Sigmoid colon (tissue), 7 donors: ENCODE results near the gene NKAIN1. TPM values are rescaled to one million over a fixed set of nuclear protein-coding genes. Genes with fewer than 3 reads are reported as not detected.
"Not testable (repeated sequence)": the region's sequence is repeated elsewhere in the genome, so short reads cannot be mapped to it uniquely, and the experiment has no call there.

Source experiments
- DNase-seq: peaks from one replicate; pipeline ENCODE4 v3.0.0-alpha.2; 2019
- H3K27ac ChIP-seq, 4 donors: fragments of 200-600 bp; sonication (generic); one replicate each; pipeline ENCODE4 v1.5.1; 2016 to 2019; ENCODE audit warnings: mild to moderate bottlenecking in 1 of 4
- H3K27me3 ChIP-seq, 3 donors: fragments of 200-600 bp; sonication (generic); one replicate each; pipeline ENCODE4 v1.5.1; 2019; ENCODE audit warnings: mild to moderate bottlenecking in 1 of 3
- H3K36me3 ChIP-seq, 4 donors: fragments of 200-600 bp; sonication (generic); one replicate each; pipeline ENCODE4 v1.5.1; 2016 to 2019
- H3K4me1 ChIP-seq, 4 donors: fragments of 200-600 bp; sonication (generic); one replicate each; pipeline ENCODE4 v1.5.1; 2017 to 2019
- H3K4me3 ChIP-seq, 4 donors: fragments of 200-600 bp; sonication (generic); one replicate each; pipeline ENCODE4 v1.5.1; 2017 to 2019; ENCODE audit warnings: mild to moderate bottlenecking in 2 of 4, moderate library complexity in 1 of 4
- H3K9me3 ChIP-seq, 4 donors: fragments of 200-600 bp in 3 of 4; sonication (generic) in 3 of 4; one replicate each; pipeline versions ENCODE4 v1.5.1 to v1.6.1; 2013 to 2019
- EP300 ChIP-seq, 4 donors: sonication (generic); formaldehyde crosslinking; IDR thresholded peaks; one replicate each; pipeline ENCODE4 v1.6.1; 2017; ENCODE audit warnings: antibody characterized with exemption in 4 of 4
- POLR2A ChIP-seq, 2 donors: fragments of 450-650 bp; IDR thresholded peaks; one replicate each; pipeline ENCODE4 v1.6.1; 2016; ENCODE audit warnings: antibody characterized with exemption in 2 of 2, mild to moderate bottlenecking in 2 of 2, moderate library complexity in 2 of 2
- POLR2AphosphoS5 ChIP-seq, 4 donors: sonication (generic); formaldehyde crosslinking; IDR thresholded peaks; one replicate each; pipeline ENCODE4 v1.6.1; 2017; ENCODE audit warnings: antibody characterized with exemption in 4 of 4
- WGBS, 2 donors: extraction: QIAGEN DNeasy Blood & Tissue Kit; methylation state at CpG; one replicate each; pipeline ENCODE4 v1.1.7; 2013; 5-methylcytosine and 5-hydroxymethylcytosine counted together
- intact Hi-C: fragments of 100-400 bp; cut with DNase I; formaldehyde crosslinking; loops from one replicate; pipeline ENCODE4 v1.15.1; 2023
- polyA plus RNA-seq, 3 donors: library from polyadenylated mRNA; stranded (reverse); fragments of 200-250 nt; gene quantifications; one replicate each; pipeline ENCODE4 v1.2.3, GENCODE V29; 2013
- total RNA-seq, 4 donors: library from RNA; depleted of rRNA; stranded (reverse); fragments of >200 nt; gene quantifications; one replicate each; pipeline ENCODE4 v1.1.0, GENCODE V29; 2016
- TF ChIP-seq, protein P1 (sequence below), 4 experiments: fragments of 450-650 bp in 3 of 4; fragments of 200-600 bp in 1 of 4; IDR thresholded peaks; one replicate each; pipeline ENCODE4 v1.5.1; 2016 to 2019; ENCODE audit warnings: antibody characterized with exemption in 4 of 4, mild to moderate bottlenecking in 3 of 4, moderate library complexity in 2 of 4
- donor health status: healthy with polysubstance abuse.
- donor health status: Bipolar disorder and iron deficiency.
- donor health status: healthy.

NKAIN1 gene
- total and polyA plus RNA-seq, 7 donors = 0.28 to 1.4 (median 0.35) TPM; not detected in 3

DNA sequence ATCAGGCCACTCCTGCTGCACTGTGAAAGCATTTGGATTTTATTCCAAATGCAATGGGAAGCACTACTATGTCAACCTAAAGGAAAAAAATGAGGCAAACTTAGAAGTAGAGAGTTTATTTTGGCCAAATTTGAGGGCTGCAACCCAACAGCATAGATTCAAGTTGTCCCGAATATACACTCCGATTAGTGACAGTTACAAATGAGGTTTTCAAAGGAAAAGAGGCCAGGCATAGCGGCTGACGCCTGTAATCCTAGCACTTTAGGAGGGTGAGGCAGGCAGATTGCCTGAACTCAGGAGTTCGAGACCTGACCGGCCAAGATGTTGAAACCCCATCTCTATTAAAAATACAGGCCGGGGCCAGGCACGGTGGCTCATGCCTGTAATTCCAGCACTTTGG, 95.2 kb downstream of the NKAIN1 start:
- no peaks in the 10 kb centered on the region for H3K9me3 ChIP-seq
- no peaks in the 10 kb centered on the region for H3K36me3 ChIP-seq
- no peaks in the 10 kb centered on the region for H3K27me3 ChIP-seq
- no peaks in the 10 kb centered on the region for H3K4me1 ChIP-seq
- TF ChIP-seq EP300 (IDR thresholded peaks at IDR 0.05) = no peak
- TF ChIP-seq POLR2A (IDR thresholded peaks at IDR 0.05) = no peak
- TF ChIP-seq, protein P1, sequence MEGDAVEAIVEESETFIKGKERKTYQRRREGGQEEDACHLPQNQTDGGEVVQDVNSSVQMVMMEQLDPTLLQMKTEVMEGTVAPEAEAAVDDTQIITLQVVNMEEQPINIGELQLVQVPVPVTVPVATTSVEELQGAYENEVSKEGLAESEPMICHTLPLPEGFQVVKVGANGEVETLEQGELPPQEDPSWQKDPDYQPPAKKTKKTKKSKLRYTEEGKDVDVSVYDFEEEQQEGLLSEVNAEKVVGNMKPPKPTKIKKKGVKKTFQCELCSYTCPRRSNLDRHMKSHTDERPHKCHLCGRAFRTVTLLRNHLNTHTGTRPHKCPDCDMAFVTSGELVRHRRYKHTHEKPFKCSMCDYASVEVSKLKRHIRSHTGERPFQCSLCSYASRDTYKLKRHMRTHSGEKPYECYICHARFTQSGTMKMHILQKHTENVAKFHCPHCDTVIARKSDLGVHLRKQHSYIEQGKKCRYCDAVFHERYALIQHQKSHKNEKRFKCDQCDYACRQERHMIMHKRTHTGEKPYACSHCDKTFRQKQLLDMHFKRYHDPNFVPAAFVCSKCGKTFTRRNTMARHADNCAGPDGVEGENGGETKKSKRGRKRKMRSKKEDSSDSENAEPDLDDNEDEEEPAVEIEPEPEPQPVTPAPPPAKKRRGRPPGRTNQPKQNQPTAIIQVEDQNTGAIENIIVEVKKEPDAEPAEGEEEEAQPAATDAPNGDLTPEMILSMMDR (IDR thresholded peaks at IDR 0.05) = no peak
- TF ChIP-seq POLR2AphosphoS5 (IDR thresholded peaks at IDR 0.05) = no peak
- no peak overlapping the region for H3K27ac ChIP-seq
- intact Hi-C loops = no loop called here
- no peak for DNase-seq
- H3K4me3 ChIP-seq = no peak overlapping the region
- 93% methylated on average over 8 of the region's 8 CpGs for WGBS, 2 donors

DNA sequence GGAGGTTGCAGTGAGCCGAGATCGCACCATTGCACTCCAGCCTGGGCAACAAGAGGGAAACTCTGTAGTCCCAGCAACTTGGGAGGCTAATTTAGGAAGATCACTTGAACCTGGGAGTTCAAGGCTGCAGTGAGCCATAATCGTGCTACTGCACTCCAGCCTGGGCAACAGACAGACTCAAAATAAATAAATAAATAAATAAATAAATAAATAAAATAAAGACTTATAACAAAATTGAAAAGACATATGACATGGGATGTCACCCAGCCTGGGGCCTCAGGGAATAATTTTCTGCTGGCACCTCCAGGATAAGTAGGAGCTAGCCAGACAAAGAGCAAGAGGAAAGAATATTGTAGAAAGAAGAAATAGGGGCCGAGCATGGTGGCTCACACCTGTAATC, 96.2 kb downstream of the NKAIN1 start:
- Histone ChIP-seq H3K4me1 (no peaks in the 10 kb centered on the region), H3K4me3 (no peak overlapping the region), H3K27ac (no peak overlapping the region), H3K9me3 (no peaks in the 10 kb centered on the region), H3K27me3 (no peaks in the 10 kb centered on the region), H3K36me3 (no peaks in the 10 kb centered on the region)
- TF ChIP-seq POLR2AphosphoS5 (IDR thresholded peaks at IDR 0.05) = no peak
- no peak for TF ChIP-seq EP300 (IDR thresholded peaks at IDR 0.05)
- TF ChIP-seq POLR2A (IDR thresholded peaks at IDR 0.05) = no peak
- TF ChIP-seq, protein P1 (IDR thresholded peaks at IDR 0.05) = no peak
- WGBS, 2 donors = 85 to 95% methylated on average over 4 of the region's 4 CpGs
- no peak for DNase-seq
- intact Hi-C loops = no loop called here

DNA sequence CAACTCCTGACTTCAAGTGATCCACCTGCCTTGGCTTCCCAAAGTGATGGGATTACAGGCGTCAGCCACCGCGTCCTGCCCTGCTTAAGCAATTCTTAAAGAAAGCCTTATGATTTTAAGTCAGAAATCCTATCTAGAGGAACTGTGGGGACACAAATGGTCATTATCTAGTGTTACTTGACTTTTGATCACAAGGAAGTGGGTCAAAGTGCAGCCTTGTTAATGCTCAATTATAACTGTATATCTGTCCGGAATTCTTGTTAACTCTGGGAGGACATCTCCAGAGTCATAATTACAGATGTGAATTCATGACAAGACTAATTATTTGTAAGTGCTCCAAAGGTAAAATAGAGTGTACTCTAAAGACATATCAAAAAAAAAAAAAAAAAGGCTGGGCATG, 97.3 kb downstream of the NKAIN1 start:
- H3K27me3 ChIP-seq = no peaks in the 10 kb centered on the region
- 81 to 90% methylated on average over 4 of the region's 4 CpGs for WGBS, 2 donors
- no peaks in the 10 kb centered on the region for H3K9me3 ChIP-seq
- H3K27ac ChIP-seq = no peak overlapping the region
- H3K4me3 ChIP-seq = no peak overlapping the region
- H3K36me3 ChIP-seq = no peaks in the 10 kb centered on the region
- intact Hi-C loops = no loop called here
- no peak for DNase-seq
- H3K4me1 ChIP-seq = no peaks in the 10 kb centered on the region
- TF ChIP-seq POLR2A (IDR thresholded peaks at IDR 0.05) (no peak), POLR2AphosphoS5 (IDR thresholded peaks at IDR 0.05) (no peak), EP300 (IDR thresholded peaks at IDR 0.05) (no peak)
- TF ChIP-seq, protein P1 (IDR thresholded peaks at IDR 0.05) = no peak

DNA sequence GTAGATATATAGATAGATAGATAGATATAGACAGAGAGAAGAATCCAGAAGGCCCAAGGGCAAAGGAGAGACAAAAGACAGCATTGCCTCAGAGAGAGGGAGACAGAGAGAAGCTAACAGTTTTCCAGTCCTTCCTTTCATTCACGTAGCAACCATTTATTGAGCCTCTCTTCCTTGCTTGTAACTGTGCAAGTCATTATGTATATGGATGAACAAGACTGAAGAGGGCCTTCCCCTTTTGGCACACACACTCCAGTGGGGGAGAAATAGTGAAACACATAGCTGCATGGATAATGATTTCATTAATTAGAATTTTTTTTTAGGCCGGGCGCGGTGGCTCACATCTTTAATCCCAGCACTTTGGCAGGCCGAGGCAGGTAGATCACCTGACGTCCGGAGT, 99.4 kb downstream of the NKAIN1 start:
- H3K36me3 ChIP-seq = no peaks in the 10 kb centered on the region
- H3K27me3 ChIP-seq = no peaks in the 10 kb centered on the region
- WGBS, 2 donors = 90 to 91% methylated on average over 7 of the region's 7 CpGs
- no peaks in the 10 kb centered on the region for H3K4me1 ChIP-seq
- TF ChIP-seq EP300 (IDR thresholded peaks at IDR 0.05) (no peak), POLR2AphosphoS5 (IDR thresholded peaks at IDR 0.05) (no peak), POLR2A (IDR thresholded peaks at IDR 0.05) (no peak)
- TF ChIP-seq, protein P1 (IDR thresholded peaks at IDR 0.05) = no peak
- intact Hi-C loops = no loop called here
- no peak for DNase-seq
- no peak overlapping the region for H3K27ac ChIP-seq
- no peaks in the 10 kb centered on the region for H3K9me3 ChIP-seq
- H3K4me3 ChIP-seq = no peak overlapping the region

DNA sequence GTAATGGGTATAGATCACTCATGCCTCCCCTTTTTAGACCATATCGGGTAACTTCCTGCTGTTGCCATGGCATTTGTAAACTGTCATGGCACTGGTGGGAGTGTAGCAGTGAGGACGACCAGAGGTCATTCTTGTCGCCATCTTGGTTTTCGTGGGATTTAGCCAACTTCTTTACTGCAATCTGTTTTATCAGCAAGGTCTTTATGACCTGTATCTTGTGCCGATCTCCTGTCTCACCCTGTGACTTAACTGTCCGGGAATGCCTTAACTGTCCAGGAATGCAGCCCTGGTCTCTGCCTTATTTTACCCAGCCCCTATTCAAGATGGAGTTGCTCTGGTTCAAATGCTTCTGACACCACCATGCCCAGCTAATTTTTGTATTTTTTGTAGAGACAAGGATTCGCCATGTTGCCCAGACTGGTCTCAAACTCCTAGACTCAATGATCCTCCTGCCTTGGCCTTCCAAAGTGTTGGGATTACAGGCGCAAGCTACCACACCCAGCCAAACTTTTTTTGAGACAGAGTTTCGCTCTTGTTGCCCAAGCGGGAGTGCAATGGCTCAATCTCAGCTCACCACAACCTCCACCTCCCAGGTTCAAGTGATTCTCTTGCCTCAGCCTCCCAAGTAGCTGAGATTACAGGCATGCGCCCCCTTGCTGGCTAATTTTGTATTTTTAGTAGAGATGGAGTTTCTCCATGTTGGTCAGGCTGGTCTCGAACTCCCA, 100.7 kb downstream of the NKAIN1 start:
- H3K4me1 ChIP-seq, DNase-seq, H3K27ac ChIP-seq, H3K36me3 ChIP-seq, H3K4me3 ChIP-seq, H3K9me3 ChIP-seq, H3K27me3 ChIP-seq, intact Hi-C loops: not testable (repeated sequence)
- WGBS, 2 donors = 94 to 95% methylated on average over 12 of the region's 12 CpGs

DNA sequence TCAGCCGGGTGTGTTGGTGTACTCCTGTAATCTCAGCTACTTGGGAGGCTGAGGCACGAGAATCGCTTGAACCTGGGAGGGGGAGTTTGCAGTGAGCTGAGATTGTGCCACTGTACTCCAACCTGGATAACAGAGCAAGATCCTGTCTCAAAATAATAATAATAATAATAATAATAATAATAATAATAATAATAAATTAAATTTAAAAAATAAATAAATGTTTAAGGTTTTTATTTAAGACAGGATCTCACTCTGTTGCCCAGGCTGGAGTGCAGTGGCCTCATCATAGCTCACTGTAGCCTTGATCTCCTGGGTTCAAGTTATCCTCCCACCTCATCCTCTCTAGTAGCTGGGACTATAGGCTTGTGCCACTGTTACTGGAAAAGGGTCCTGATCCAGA, 101.8 kb downstream of the NKAIN1 start:
- H3K27ac ChIP-seq, H3K36me3 ChIP-seq, DNase-seq, H3K4me3 ChIP-seq, intact Hi-C loops, H3K27me3 ChIP-seq, H3K9me3 ChIP-seq, H3K4me1 ChIP-seq: not testable (repeated sequence)
- 89 to 95% methylated on average over 3 of the region's 3 CpGs for WGBS, 2 donors
